Activated CD4-positive, alpha-beta T cell treated with anti-CD3 and anti-CD28 coated beads, Interleukin-10, Interleukin-2, amounts not matched to agents 100 ng/mL and 50 ng/mL, durations not matched to agents 16 hours and 8 hours (primary cell): ENCODE results near the gene SPRR4.
A peak's percentile ranks its signal among the peaks of the same experiment; 100 is the strongest.

Experiments used
- DNase-seq: peaks from one replicate; pipeline ENCODE4 v3.0.0-alpha.2; 2020

SPRR4 gene

GRCh38 chr1:152970495-152970894, at the start of gene SPRR4:
SPRR4 (plus strand) TSS chr1:152970648; CDS start chr1:152971891, 1,243 bp downstream.
- no peak for DNase-seq

GRCh38 chr1:152924191-152924590, 46.3 kb upstream of the SPRR4 start:
- DNase-seq = no peak

DNA sequence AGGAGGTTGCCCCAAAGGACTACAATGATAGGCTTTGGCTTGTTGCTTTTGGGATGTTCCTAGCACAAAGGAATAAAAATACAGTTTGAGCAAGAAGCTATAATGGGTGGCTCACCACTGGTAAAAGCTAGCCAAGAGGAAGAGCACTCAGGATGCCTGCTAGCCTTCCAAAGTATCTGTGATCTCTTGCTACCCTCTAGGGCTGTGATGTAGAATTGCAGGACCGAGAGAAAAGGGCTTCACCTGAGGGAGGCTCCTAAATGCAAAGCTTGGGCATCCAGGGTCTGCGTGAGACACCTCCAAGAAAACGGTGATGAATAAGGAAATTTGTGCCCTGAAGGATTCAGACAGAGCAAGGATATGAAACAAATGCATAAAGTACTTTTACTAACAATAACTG, 44.4 kb upstream of the SPRR4 start:
- peak; percentile 27 for DNase-seq

DNA sequence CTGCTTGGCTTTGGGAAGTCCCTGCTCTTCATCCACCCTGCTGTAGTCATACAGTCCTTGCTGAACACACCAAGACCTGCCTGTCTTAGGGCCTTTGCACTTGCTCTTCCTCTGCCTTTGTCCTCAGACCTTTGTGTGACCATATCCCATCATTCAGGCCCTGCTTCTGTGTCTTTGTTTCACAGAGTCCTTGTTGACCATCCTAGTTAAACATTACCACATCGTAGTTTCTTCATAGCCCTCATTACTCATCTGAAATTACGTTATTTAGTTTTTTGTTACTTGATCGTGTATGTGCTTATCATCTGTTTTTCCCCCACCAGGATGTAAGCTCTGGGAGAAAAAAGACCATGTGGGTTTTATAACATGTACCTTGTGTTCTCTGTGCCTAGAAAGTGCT, 41.8 kb upstream of the SPRR4 start:
- no peak for DNase-seq

- no peak for DNase-seq
These were observed 38.2 kb upstream of the SPRR4 start for GRCh38 chr1:152932170-152932811.

DNA sequence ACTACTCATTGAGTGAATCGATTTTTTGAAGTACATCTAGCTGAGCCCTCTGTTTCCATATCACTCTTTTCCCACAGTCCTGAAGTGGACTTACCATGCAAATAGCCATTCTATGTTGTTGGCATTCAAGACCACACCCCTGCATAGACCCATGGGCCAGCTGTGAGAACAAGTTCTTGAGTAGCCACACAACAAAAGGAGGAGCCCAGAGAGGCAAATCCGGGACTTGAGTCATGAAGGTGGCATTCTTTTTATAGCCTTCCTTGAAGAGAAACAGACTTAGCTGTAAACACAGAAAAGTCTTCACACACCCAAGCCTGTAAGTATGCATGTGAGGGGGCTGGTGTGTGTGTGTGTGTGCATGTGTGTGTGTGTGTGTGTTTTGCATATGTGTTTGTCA, 37.3 kb upstream of the SPRR4 start:
- no peak for DNase-seq

GRCh38 chr1:152940614-152941013, 29.8 kb upstream of the SPRR4 start:
- no peak for DNase-seq

- no peak for DNase-seq
These were observed 29.3 kb upstream of the SPRR4 start for GRCh38 chr1:152941037-152941711.

DNA sequence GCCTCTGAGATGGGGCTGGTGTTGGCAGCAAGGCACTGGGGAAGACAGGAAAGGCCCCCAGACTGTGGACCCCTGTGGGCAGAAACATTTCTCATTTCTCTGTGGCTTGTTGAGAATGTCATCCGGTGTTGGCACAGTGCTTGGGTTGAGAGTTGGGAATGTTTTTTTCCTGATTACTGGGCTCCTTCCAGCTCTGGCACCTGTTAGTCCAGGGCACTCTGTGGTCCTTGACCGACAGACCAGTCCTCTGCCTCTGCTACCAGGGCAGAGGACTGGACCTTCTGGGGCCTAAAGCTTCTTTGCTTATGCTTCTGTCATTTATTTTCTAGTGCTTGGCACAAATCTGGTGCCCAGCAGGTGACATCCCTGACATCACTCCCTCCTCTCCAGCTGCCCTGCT, 28.3 kb upstream of the SPRR4 start:
- DNase-seq = no peak

GRCh38 chr1:152946248-152946647, 24.2 kb upstream of the SPRR4 start:
- no peak for DNase-seq

- no peak for DNase-seq
These were observed 23.7 kb upstream of the SPRR4 start, which contains the start of gene SPRR5 for GRCh38 chr1:152946651-152947256. SPRR5 (plus strand) TSS chr1:152947206; CDS start chr1:152948555, 1,349 bp downstream.

GRCh38 chr1:152951711-152952110, 18.7 kb upstream of the SPRR4 start:
- no peak for DNase-seq

GRCh38 chr1:152953761-152954160, 16.7 kb upstream of the SPRR4 start:
- no peak for DNase-seq

- no peak for DNase-seq
These were observed 16.0 kb upstream of the SPRR4 start for GRCh38 chr1:152954436-152954835.

- DNase-seq = no peak
These were observed 12.9 kb upstream of the SPRR4 start for GRCh38 chr1:152957561-152957960.

- DNase-seq = no peak
These were observed 11.2 kb upstream of the SPRR4 start for GRCh38 chr1:152959273-152959672.

GRCh38 chr1:152959801-152960451, 10.5 kb upstream of the SPRR4 start:
- DNase-seq = no peak

DNA sequence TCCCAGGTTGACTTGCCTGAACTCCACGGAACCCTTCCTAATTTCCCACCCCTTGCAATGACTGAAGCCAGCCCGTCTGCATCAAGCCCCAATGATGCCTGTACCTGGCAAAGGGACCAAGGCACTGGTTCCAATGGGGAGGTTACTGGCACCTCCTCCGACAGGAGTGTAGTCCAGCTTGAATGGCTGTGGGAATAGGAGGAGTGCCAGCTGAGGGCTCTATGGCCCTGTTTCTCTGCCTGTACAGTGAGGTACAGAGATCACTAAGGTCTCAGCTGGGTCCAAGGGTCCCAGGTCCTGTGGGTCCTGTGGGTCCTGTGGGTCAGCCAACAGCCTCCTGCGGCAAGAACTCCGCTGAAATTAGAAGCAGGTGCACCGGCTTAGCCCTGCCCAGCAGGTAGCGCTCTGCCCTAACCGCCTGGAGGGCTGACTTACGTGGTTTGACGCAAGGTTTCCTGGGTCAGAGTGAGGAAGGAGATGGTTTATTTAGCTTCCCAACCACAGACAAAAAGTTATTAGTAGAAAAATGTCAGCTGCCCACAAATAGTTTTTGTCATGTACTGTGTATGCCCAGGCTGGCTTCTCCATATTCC, 9.9 kb upstream of the SPRR4 start:
- no peak for DNase-seq

DNA sequence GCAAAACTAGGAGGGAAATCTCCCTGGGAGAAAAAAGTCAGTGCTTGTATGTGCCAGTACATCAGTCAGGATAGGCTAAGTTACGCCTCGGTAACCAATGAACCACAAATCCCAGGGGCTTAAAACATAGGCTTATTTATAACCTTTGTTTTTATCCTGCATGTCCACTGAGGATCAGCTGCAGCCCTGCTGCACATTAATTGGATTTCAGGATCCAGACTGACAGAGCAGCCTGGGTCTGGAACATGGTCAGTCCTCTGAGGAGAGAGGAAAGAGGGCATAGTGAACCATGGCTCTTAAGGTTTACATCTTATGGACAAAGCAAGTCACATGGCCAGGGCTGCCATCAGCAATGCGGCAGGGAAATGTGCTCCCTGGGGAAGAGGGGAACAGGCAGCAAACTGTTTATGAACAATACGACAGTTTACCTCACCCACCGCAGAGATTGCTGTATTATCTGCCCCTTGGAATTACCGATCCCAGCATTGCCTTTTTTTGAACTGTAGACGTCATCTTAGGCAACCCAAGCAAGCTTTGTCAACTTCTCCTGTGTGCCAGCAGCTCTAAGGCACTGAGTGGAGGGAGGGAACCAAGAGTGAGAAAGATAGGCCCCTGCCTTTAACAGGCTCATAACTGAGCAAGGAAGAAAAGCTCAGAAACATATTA, 9.1 kb upstream of the SPRR4 start:
- no peak for DNase-seq

DNA sequence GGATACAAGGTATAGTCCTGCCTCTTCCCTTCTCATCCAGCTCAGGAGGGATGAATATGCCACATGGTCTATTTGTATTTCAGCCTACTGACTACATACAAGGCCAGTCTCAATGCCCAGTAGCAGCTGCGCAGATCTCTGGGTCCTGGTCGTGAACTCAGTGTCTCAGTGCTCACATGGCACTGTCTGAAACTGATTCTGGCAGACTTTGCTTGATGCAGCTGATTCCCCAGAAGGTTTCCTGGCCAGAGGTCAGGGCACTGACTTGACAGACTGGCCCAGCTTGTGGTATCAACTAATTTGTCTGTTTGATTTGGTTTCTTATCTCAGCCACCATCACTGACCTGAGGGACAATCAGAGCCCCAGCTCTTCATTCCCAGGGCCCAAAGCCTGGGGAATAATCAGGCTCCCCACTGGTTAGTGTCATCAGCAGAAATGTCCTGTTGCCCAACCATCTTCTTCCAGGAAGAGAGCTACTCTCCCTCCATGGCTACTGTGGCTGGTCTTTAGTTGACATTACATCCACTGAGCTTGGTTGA, 7.5 kb upstream of the SPRR4 start:
- no peak for DNase-seq

DNA sequence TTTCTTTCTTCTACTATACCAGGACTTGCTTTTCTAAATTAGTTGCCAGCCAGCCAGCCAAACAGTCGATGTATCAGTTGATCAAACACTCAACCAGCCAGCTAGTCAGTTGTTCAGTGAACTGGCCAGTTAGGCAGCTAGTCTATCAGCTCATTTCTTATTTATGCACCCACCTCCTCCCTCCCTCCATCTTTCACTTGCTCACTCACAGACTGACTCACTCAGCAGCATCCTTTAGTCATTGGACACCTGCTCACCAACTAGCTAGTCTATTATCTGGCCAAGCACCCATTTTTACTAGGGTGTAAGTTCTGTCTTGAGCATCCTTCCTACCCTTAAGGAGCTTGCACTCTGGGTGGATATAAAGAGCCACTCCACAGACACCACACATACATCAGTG, 5.9 kb upstream of the SPRR4 start:
- no peak for DNase-seq

- DNase-seq = no peak
These were observed 4.6 kb upstream of the SPRR4 start for GRCh38 chr1:152965853-152966252.

GRCh38 chr1:152967201-152967600, 3.2 kb upstream of the SPRR4 start:
- peak; percentile 59 for DNase-seq
